ENCODE results near the gene CCDC85C.

GRCh38 chr14:99468836-99469592 lies 135.0 kb downstream of the CCDC85C start:
- TF ChIP-seq SUZ12 (IDR thresholded peaks at IDR 0.05) (no peak), PKNOX1 (IDR thresholded peaks at IDR 0.05) (no peak), NFRKB (IDR thresholded peaks at IDR 0.05) (no peak)

Data from HEK293T (cell line).